ENCODE data around the gene YJU2. TPM values are rescaled to one million over a fixed set of nuclear protein-coding genes. Genes with fewer than 3 reads are reported as not detected.
A peak's percentile ranks its signal among the peaks of the same experiment; 100 is the strongest.

YJU2 gene
- total and polyA plus RNA-seq, 2 experiments from 2014 or later = 28.8 to 33.4 TPM

GRCh38 chr19:4197228-4197624, 49.7 kb upstream of the YJU2 start (continued):
- TF ChIP-seq ZNF462 (CRISPR knock-in tag; IDR thresholded peaks at IDR 0.05) = no peak

GRCh38 chr19:4197625-4198466, 49.0 kb upstream of the YJU2 start:
- Mint-ChIP-seq H3K27ac (no peak overlapping the region), H3K4me1 (peaks cover 23% of the 10 kb centered on the region), H3K9me3 (peaks cover 11% of the 10 kb centered on the region), H3K4me3 (peak overlapping the region; percentile 79), H3K27me3 (ENCODE audit: insufficient read depth, low read depth, poor library complexity) (peaks cover 24% of the 10 kb centered on the region), H3K36me3 (ENCODE audit: low read depth) (peaks cover 8% of the 10 kb centered on the region; the same call in 1 of the 3 replicates)
- Histone ChIP-seq H3K27me3 (ENCODE audit: insufficient read depth) (peaks cover 6% of the 10 kb centered on the region; the same call in 1 of the 2 replicates), H4K20me1 (replicated peaks; ENCODE audit: insufficient read depth) (no peaks in the 10 kb centered on the region), H3K4me3 (peak overlapping the region; percentile 81), H3K27ac (ENCODE audit: low read depth) (no peak overlapping the region), H2AFZ (0 out of 2 replicates have a peak overlapping the region, but pooled peaks have one; percentile 45), H3K79me2 (replicated peaks; ENCODE audit: insufficient read depth) (no peaks in the 10 kb centered on the region), H3K4me1 (ENCODE audit: insufficient read depth) (peaks cover 3% of the 10 kb centered on the region; the same call in 1 of the 2 replicates), H3K9me2 (ENCODE audit: insufficient read depth) (peaks cover 5% of the 10 kb centered on the region), H3K4me2 (peak overlapping the region; percentile 88), H3K36me3 (ENCODE audit: insufficient read depth) (no peaks in the 10 kb centered on the region), H3F3A (replicated peaks; ENCODE audit: low read depth) (peaks cover 14% of the 10 kb centered on the region)
- DNase-seq (ENCODE audit: low spot score) (peak; percentile 87), ATAC-seq (peak; percentile 83)
- no peak for TF ChIP-seq JUNB (IDR thresholded peaks at IDR 0.05; ENCODE audit: unreplicated experiment)
- no peak for TF ChIP-seq ETS1 (IDR thresholded peaks at IDR 0.05)
- TF ChIP-seq NANOG (IDR thresholded peaks at IDR 0.05; ENCODE audit: borderline replicate concordance) = no peak
- no peak for TF ChIP-seq CTCF (conservative IDR thresholded peaks at IDR 0.05; ENCODE audit: low read depth in 2 of 2)
